ENCODE measurements around the gene RAPGEF4. TPM values are rescaled to one million over a fixed set of nuclear protein-coding genes. Genes with fewer than 3 reads are reported as not detected.

RAPGEF4 gene
- total and polyA plus RNA-seq, 2 of the 13 experiments (the other 11 are each of a cell fraction or from before 2014, with no cell fraction given), result 0.78 to 0.91 TPM

DNA sequence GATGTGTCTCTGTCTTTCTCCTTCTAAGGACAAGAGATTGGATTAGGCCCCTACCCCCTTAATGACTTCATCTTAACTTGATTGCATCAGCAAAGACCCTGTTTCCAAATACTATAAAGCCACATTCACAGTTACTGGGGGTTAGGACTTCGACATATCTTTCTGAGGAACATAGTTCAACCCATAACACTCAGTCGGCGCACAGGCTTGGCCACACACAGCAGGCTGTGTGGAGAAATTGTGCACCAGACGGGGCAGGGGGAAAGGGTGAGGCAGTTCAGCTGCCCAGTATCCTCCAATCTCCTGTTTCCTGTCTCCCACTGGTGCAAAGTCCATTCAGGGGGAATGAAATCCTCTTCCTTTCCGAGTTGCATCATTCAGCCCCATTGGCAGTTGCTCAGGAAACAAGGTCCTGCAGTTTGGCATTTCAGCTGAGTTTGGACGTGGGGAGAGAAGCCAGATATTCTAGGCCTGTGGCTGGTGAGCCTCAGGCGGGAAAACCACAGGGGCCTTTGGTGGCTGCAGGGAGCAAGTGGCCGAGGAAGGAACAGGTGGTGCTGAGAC, 9.4 kb upstream of the RAPGEF4 start (continued):
- TF ChIP-seq, protein P1, sequence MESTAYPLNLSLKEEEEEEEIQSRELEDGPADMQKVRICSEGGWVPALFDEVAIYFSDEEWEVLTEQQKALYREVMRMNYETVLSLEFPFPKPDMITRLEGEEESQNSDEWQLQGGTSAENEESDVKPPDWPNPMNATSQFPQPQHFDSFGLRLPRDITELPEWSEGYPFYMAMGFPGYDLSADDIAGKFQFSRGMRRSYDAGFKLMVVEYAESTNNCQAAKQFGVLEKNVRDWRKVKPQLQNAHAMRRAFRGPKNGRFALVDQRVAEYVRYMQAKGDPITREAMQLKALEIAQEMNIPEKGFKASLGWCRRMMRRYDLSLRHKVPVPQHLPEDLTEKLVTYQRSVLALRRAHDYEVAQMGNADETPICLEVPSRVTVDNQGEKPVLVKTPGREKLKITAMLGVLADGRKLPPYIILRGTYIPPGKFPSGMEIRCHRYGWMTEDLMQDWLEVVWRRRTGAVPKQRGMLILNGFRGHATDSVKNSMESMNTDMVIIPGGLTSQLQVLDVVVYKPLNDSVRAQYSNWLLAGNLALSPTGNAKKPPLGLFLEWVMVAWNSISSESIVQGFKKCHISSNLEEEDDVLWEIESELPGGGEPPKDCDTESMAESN (CRISPR knock-in tag; conservative IDR thresholded peaks at IDR 0.05), result peak; percentile 75; the same call in 1 of the 2 replicates
- TF ChIP-seq ZNF543 (CRISPR knock-in tag; IDR thresholded peaks at IDR 0.05), result 0 out of 2 replicates have a peak, but pooled peaks have one; percentile 70
- TF ChIP-seq ETV5 (CRISPR knock-in tag; IDR thresholded peaks at IDR 0.05; ENCODE audit: borderline replicate concordance), result peak; percentile 92
- TF ChIP-seq, protein P2, sequence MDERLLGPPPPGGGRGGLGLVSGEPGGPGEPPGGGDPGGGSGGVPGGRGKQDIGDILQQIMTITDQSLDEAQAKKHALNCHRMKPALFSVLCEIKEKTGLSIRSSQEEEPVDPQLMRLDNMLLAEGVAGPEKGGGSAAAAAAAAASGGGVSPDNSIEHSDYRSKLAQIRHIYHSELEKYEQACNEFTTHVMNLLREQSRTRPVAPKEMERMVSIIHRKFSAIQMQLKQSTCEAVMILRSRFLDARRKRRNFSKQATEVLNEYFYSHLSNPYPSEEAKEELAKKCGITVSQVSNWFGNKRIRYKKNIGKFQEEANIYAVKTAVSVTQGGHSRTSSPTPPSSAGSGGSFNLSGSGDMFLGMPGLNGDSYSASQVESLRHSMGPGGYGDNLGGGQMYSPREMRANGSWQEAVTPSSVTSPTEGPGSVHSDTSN (CRISPR knock-in tag; IDR thresholded peaks at IDR 0.05), result no peak
- peak; percentile 30 for TF ChIP-seq PHF5A (CRISPR knock-in tag; IDR thresholded peaks at IDR 0.05; ENCODE audit: low read depth, unreplicated experiment)
- no peak for TF ChIP-seq ATM (IDR thresholded peaks at IDR 0.05; ENCODE audit: borderline replicate concordance)
- peak; percentile 55 for TF ChIP-seq ZNF687 (CRISPR knock-in tag; IDR thresholded peaks at IDR 0.05)
- TF ChIP-seq RFXAP (CRISPR knock-in tag; IDR thresholded peaks at IDR 0.05; ENCODE audit: borderline replicate concordance), result peak; percentile 73; the same call in 1 of the 2 replicates

All from HepG2 (cell line).